Measurements from ENCODE around the gene UBTF. TPM values are rescaled to one million over a fixed set of nuclear protein-coding genes. Genes with fewer than 3 reads are reported as not detected.
"Not testable (repeated sequence)": the region's sequence is repeated elsewhere in the genome, so short reads cannot be mapped to it uniquely, and the experiment has no call there.

UBTF gene
- total RNA-seq, 1 donor from 2014 or later, result 63.8 TPM

DNA sequence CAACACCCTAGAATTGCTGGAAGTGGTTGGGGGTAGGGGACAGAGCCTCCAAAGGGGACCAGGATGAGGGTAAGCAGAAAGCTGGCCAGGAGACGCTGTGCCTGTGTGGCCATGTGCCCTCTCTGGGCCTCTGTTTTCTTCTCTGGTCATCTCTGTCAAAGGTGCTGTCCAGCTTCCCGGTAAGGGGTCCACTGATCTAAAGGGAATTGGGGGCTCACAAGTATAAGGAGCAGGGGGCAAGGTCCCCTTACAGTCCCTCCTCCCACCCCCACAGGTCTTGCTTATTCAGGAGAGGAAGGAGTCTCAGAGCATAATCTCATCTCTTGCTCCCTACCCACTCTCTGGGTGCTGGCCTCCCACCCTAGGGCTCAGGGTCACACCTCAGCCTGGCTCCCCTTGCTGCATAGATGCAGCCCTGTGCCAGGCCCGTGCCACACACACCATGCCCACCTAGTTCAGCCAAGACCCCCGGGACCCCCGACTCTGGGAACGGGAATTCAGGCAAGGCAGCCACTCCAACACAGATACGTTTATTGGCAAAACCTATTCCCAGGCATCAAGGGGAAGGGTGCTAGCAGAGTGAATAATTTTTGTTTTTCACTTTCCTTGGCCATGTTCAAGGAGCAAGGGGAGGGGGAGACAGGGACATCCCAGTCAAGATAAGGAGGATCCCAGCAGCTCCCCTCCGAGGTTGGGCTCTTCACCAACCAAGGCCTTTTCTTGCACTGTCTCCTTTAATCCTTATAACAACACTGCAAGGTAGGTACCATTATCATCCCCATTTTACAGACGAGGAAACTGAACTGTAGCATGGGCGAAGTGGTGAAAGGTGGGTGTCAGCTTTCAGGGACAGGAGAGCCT is 28.6 kb upstream of the UBTF start:
- DNase-seq (ENCODE audit: low spot score), result no peak
- Mint-ChIP-seq H3K9me3 (ENCODE audit: unreplicated experiment) (no peaks in the 10 kb centered on the region), H3K27ac (ENCODE audit: unreplicated experiment) (no peak overlapping the region), H3K4me3 (ENCODE audit: unreplicated experiment) (no peak overlapping the region), H3K4me1 (ENCODE audit: unreplicated experiment) (peaks cover 21% of the 10 kb centered on the region), H3K27me3 (ENCODE audit: unreplicated experiment) (peaks cover 6% of the 10 kb centered on the region), H3K36me3 (ENCODE audit: low read depth, unreplicated experiment) (no peaks in the 10 kb centered on the region)
- TF ChIP-seq, protein P1, sequence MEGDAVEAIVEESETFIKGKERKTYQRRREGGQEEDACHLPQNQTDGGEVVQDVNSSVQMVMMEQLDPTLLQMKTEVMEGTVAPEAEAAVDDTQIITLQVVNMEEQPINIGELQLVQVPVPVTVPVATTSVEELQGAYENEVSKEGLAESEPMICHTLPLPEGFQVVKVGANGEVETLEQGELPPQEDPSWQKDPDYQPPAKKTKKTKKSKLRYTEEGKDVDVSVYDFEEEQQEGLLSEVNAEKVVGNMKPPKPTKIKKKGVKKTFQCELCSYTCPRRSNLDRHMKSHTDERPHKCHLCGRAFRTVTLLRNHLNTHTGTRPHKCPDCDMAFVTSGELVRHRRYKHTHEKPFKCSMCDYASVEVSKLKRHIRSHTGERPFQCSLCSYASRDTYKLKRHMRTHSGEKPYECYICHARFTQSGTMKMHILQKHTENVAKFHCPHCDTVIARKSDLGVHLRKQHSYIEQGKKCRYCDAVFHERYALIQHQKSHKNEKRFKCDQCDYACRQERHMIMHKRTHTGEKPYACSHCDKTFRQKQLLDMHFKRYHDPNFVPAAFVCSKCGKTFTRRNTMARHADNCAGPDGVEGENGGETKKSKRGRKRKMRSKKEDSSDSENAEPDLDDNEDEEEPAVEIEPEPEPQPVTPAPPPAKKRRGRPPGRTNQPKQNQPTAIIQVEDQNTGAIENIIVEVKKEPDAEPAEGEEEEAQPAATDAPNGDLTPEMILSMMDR (IDR thresholded peaks at IDR 0.05; ENCODE audit: unreplicated experiment), result no peak

DNA sequence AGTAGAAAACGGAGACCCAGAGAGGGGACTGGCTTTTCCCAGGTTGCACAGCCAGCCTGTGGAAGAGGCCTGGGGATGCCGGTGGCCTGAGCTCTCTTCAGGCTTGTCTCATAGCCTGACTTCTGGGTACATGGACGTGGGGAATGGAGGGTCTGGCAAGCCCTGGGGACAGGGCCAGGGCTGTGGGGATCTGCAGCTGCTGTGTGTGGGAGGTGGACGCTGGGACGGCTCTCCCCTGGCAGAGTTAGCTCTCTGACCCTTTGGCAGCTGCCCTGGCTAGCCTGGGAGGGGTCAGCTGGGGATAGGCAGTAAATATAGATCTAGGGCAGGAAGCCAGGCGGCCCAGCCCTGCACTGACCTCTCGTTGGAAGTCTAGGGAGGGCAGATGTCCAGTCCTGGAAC is 28.0 kb upstream of the UBTF start:
- H3K27ac Mint-ChIP-seq (ENCODE audit: unreplicated experiment), result peak overlapping the region; percentile 36

DNA sequence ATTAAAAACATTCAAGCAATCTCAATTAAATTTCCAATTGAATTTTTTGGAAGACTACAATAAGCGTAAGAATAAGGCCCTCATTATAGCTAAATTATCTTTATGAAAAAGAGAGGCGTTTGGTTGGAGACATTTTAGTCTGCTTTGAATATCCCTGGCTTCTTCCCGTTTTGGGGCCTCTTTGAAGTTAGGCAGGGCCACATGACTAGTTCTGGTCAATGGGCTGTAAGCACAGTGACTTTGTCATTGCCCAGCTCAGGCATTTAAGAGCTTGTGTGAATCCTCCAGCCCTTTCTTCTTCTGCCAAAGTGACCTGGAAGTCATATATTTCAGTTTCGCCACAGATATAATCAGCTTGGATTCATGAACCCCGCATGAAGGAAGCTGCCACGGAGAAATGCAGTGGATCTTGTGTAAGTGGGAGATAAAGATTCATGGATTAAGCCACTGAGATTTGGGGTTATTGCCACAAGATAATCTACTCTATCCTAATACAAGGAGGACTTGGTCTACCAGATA is 21.7 kb upstream of the UBTF start:
- H3K4me1 Mint-ChIP-seq (ENCODE audit: unreplicated experiment), result peaks cover 4% of the 10 kb centered on the region
- no peaks in the 10 kb centered on the region for H3K36me3 Mint-ChIP-seq (ENCODE audit: low read depth, unreplicated experiment)
- no peak for DNase-seq (ENCODE audit: low spot score)
- H3K27ac Mint-ChIP-seq (ENCODE audit: unreplicated experiment), result no peak overlapping the region
- H3K9me3 Mint-ChIP-seq (ENCODE audit: unreplicated experiment), result no peaks in the 10 kb centered on the region
- H3K27me3 Mint-ChIP-seq (ENCODE audit: unreplicated experiment), result peaks cover 2% of the 10 kb centered on the region
- H3K4me3 Mint-ChIP-seq (ENCODE audit: unreplicated experiment), result no peak overlapping the region
- TF ChIP-seq, protein P1 (IDR thresholded peaks at IDR 0.05; ENCODE audit: unreplicated experiment), result no peak

More for the DNA sequence above, 28.0 kb upstream of the UBTF start:
- peaks cover 21% of the 10 kb centered on the region for H3K4me1 Mint-ChIP-seq (ENCODE audit: unreplicated experiment)
- no peaks in the 10 kb centered on the region for H3K9me3 Mint-ChIP-seq (ENCODE audit: unreplicated experiment)
- no peak for DNase-seq (ENCODE audit: low spot score)
- H3K27me3 Mint-ChIP-seq (ENCODE audit: unreplicated experiment), result peaks cover 5% of the 10 kb centered on the region
- no peaks in the 10 kb centered on the region for H3K36me3 Mint-ChIP-seq (ENCODE audit: low read depth, unreplicated experiment)
- no peak overlapping the region for H3K4me3 Mint-ChIP-seq (ENCODE audit: unreplicated experiment)
- TF ChIP-seq, protein P1 (IDR thresholded peaks at IDR 0.05; ENCODE audit: unreplicated experiment), result no peak

DNA sequence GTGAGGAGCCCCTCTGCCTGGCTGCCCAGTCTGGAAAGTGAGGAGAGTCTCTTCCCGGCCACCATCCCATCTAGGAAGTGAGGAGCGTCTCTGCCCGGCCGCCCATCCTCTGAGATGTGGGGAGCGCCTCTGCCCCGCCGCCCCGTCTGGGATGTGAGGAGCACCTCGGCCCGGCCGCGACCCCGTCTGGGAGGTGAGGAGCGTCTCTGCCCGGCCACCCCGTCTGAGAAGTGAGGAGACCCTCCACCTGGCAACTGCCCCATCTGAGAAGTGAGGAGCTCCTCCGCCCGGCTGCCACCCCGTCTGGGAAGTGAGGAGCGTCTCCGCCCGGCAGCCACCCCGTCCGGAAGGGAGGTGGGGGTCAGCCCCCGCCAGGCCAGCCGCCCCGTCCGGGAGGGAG is 18.4 kb upstream of the UBTF start:
- DNase-seq (ENCODE audit: low spot score); H3K4me1 Mint-ChIP-seq (ENCODE audit: unreplicated experiment); H3K9me3 Mint-ChIP-seq (ENCODE audit: unreplicated experiment); H3K4me3 Mint-ChIP-seq (ENCODE audit: unreplicated experiment); H3K27me3 Mint-ChIP-seq (ENCODE audit: unreplicated experiment); H3K27ac Mint-ChIP-seq (ENCODE audit: unreplicated experiment); H3K36me3 Mint-ChIP-seq (ENCODE audit: low read depth, unreplicated experiment): not testable (repeated sequence)

DNA sequence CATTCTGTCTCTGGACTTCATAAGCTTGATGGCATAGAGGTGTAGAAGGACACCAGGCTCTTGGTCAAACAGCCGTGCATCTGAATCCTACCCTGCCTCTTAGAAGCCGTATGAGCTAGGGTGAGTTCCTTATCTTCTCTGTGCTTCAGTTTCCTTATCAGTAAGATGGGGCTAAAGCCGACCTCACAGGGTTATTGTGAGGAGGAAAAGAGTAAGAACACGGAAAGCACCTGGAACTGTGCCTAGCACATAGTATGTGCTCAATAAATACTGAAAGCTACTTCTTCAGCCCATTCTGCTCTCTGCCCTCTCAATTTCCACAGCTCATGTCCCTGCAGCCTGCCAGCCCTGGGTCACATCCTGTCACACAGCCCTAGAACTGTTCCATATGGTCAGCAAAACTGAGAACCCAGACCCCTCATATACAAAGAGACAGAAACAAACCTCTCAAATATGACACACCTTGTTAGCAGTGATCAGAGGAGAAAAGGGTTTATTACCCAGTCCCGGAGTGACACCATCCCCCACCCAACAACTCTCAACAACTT is 17.0 kb upstream of the UBTF start:
- peaks cover 6% of the 10 kb centered on the region for H3K4me1 Mint-ChIP-seq (ENCODE audit: unreplicated experiment)
- DNase-seq (ENCODE audit: low spot score), result no peak
- peaks cover 2% of the 10 kb centered on the region for H3K27me3 Mint-ChIP-seq (ENCODE audit: unreplicated experiment)
- TF ChIP-seq, protein P1 (IDR thresholded peaks at IDR 0.05; ENCODE audit: unreplicated experiment), result no peak
- H3K27ac Mint-ChIP-seq (ENCODE audit: unreplicated experiment), result no peak overlapping the region
- H3K9me3 Mint-ChIP-seq (ENCODE audit: unreplicated experiment), result no peaks in the 10 kb centered on the region
- no peaks in the 10 kb centered on the region for H3K36me3 Mint-ChIP-seq (ENCODE audit: low read depth, unreplicated experiment)
- H3K4me3 Mint-ChIP-seq (ENCODE audit: unreplicated experiment), result no peak overlapping the region
